Stimulated activated CD4-positive, alpha-beta T cell treated with anti-CD3 and anti-CD28 coated beads, Interleukin-4, amount 100 ng/mL, for 24 hours (primary cell): ENCODE measurements around the gene RAD51B.

Source experiments
- DNase-seq: peaks from one replicate; pipeline ENCODE4 v3.0.0-alpha.2; 2020

RAD51B gene

DNA sequence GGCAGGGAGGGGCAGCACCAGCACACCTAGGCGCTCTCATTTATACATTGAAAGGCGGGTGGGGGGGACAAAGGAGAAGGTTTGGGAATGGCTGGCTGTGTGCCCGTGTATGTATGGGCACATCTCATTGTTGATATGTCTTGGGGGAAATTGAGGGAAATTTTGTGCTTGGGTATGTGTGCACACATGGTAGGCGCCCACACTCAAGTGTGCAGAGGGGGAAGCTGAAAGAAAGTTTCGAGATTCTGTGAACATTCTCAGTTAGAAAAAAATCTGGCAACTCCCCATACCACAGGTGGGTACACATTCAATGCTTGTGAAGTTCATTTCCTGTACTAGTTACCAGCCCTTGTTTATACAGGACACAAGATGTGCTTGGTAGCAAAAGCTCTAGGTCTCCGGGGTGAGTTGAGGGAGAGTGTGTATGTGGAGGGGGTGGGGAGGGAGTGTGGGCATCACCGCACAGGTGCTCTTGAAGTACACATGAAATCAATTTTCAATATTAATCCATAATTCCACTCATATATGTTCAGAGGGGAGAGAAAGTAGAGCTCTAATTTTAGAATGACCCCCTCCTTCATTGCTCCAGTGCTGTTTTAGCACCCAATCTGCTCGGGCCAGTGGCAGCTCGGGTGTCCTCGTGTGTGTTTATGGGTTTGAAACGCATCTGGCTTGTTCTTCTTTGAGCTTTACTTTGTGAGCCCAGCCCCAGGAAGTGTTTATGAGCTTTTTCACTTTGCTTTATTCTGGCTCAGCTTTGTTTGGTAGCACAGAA lies 687.3 kb downstream of the RAD51B start:
- peak; percentile 41 for DNase-seq

GRCh38 chr14:68507544-68508081 lies 688.0 kb downstream of the RAD51B start:
- peak; percentile 17 for DNase-seq

- DNase-seq = no peak
Measured at GRCh38 chr14:68508581-68508980, 689.0 kb downstream of the RAD51B start.

- no peak for DNase-seq
Measured at GRCh38 chr14:68509188-68509983, 689.8 kb downstream of the RAD51B start.

- no peak for DNase-seq
Measured at GRCh38 chr14:68510201-68511128, 690.9 kb downstream of the RAD51B start.

DNA sequence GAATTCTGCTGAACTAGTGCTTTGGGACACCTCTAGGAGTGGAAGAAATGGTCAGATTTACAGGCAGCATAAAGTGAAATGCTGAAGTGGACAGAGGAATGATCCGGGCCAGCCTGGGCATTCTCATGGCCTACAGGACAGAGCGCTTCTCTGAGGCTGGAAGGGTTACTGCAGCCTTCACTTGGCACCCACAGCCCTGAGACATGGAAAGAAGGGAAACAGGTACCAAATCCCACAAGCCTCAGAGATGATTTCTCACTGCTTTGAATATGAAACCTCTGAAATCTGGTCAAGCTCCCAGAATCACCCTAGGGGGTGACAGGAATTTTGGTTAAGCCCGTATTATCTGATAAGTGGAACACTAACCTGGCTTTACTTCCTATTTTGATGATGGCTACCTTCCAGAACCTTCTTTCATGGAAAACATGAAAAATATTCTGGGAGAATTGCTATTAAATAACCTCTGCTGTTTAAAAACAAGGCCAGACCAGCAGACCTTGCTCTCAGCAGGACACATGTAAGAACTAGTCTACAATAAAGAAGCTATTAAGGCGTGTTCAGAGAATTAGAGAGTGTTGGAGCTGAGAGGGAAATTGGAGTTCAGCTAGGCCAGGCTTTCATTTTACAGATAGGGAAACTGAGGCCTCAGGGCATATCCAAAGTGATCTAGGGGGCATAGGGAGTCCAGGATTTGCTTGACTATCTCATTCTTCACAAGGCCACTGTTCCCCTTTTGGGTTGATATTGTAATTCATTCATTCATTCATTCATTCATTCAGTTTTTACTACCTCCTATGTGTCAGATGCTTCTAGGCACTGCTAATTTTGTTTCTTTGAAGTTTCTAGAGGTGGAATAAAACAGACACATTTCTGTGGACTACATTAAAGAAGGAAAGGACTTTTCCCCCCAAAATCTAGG lies 691.8 kb downstream of the RAD51B start:
- DNase-seq = no peak

DNA sequence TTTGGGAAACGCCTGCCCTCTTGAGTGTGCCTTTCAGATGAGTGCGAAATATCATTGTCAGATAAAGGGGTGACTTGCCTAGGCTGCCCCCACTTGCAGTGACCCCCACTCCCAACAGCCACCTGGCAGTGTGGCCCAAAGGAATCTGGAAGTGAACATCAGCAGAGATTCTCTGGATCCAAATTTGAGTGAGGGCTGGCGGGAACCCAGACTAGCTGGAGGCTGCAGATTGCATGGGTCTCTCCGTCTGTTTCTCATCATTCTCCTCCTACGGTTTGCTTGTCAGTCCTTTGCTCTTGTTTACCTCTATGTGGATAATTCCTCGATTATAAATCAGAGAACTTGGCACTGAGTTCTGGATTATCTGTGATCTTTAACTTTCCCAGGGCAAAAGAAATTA lies 692.5 kb downstream of the RAD51B start:
- no peak for DNase-seq

- DNase-seq = no peak
Measured at GRCh38 chr14:68513137-68513536, 693.6 kb downstream of the RAD51B start.

DNA sequence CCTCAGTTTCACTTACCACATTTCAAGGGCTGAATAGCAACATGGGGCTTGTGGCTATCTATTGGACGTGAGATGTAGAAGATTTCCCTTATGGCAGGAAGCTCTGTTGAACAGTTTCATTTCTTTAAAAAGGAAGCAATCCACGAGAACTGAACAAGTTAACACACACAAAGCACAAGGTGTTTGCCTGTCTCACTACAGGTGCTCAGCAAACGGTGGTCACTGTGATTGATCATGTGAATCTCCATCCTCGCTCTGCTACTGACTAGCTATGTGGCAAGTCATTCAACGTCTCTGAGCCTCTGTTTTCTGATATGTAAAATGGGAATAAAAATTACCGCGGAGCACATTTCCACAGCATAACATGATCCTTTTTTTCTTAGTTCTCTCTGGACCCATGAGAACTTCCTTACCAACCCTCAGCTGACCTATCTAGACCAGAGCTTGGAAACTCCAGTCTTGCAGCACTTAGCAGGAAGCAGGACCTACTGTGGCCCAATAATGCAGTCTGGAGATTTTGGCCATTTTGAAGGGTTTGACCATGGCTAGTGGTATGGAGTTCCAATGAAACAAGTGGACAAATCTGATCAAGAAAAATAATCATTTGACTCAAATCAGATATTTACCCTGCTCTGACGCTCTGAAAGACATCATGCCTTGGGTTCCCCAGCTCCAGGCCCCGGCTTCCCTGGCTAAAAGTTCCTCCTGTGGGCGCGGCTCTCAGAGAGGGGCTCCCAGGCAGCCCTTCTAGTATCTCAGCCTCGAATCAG lies 694.4 kb downstream of the RAD51B start:
- no peak for DNase-seq

DNA sequence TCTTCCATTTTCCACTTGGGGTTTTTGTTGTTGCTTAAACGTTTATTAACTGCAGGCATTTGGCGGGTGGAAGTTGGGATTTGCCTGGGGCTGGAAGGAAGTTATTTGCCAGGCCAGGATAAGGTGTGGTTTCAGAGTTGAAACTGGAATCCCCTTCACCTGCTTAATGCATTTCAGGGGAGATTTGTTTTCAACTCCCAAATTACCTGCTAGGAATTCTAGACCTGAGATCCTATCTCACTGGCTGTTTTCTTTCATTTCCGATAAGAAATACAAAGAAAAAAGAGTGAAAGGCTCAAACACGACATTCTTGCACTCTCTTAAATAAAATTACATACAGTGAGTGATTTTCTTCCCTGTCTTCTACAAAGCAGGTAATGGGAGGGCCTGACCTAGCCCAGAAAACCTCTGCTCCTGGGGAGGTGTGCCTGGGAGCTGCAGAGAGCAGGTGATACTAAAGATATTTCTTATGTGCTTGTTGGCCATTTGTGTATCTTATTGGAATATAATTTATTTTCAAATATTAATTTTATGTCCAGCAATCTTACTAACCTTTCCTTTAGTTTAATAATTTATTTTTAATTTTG lies 695.1 kb downstream of the RAD51B start:
- DNase-seq = no peak

GRCh38 chr14:68516342-68516741 lies 696.8 kb downstream of the RAD51B start:
- DNase-seq = no peak

- no peak for DNase-seq
Measured at GRCh38 chr14:68518166-68518565, 698.6 kb downstream of the RAD51B start.

DNA sequence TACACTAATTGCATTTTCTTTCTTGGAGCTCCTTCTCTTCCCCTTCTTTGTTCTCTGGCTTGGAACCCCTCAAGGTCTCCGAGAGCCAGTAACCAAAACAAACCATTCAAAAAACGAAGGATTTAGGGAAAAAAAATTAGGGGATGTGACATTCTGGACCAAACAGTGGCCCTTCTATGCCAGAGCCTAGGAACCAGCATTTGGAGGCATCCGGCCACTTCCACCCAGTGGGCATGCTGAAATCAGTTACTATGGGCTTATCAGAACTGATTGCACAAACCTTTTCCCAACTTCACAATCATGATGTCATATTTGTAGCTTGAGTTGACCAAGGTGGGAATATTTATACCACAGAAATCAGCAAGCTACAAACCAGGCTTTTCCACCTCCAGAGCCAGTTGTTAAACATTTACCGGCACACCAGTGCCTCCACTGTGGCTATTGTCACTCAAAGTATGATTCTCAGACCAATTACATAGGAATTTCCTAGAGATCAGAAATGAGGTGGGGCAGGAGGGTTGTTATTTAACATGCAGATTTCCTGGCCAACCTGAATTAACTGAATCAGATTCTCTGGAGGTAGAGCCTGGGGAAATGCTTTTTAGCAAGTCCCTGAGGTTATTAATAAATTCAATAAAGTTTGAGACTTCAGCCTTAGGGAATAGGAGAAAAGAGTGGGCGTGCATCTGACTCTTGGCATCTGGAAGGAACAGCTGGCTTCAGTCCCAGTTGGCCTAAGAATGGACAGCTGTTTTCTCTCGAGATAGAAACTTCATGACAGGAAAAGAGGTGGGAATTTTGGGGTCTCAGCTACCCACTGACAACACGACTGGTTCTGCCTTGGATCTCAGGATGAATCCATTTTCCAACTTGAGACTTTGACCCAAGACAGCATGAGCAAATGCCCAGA lies 699.4 kb downstream of the RAD51B start:
- DNase-seq = no peak

DNA sequence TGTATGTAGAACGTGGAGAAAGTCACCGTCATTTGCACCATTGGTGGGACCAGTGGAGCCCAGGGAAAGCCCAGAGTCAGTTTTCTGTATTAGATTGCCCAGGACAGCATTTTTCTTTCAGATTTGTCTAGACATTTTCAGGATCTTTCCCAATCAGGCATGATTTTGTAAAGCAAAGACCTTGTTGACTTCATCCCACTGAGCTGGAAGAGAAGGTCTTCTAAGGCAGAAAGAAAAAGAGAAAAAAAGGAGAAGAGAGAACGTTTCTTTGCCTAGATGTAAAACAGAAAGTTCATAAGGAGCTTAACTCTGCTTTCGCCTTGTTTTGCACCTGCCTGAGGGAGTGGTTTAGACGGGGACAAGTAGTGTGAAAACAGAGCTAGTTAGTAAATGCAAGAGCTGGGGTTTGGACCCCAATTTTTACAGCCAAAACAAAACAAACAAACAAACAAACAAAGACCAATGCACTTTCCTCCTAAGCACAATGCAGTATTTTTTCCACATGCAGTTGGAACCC lies 700.1 kb downstream of the RAD51B start:
- DNase-seq = no peak

DNA sequence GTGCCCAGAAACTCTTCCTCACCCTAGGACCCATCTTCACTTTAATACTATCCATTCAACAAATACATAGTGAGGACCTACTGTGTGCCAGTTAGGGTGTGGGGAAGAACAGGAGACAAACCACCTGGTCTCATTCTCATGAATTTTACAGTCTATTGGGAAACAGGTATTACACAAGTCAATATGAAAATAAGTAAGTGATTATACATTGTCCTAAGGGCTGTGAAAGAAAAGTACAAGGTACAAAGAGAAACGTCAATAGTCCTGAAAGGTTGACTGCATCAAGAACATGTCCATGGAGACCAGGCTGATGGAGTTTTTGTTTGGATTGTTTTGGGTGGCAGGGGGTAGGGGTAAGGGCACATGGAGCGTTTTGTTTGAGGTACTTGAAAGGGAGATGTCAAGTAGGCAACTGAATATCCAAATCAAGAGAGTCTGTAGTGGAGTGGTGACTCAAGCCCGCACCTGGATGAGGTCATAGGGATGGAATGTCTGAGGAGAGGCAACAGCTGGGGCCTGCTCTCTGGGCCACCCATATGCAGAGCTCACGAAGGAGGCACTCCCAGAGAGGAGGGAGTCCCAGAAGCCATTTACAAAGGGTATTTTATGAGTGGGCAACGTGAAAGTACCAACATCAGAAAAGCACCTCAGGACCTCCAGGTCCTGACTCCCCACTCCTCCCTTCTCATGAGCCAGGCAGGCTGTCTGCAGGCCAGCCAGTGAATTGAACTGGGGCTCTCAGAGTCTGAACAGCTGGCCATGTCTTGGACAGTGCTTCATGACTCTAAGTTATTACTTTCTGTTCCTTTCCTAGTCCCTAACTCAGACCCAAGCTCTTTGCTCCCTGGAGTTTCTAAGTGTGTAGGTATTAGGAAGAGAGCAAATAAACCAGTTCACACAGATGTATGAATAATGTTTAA lies 701.3 kb downstream of the RAD51B start:
- no peak for DNase-seq

DNA sequence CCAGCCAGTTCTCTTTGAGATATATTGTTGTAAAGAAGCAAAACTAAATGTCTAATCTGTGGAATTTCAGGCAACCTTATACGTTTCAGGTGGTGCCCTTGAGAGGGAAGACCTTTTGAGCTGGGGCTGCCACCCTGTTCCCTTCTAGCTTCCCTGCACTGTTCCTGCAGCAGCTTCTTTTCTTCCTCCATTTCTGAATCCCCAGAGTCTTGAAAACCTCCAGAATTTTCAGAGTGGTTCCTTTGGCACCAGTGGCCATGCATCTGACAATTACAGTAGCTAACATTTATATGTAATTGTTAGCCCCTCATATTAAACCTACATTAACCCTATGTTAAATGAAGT lies 702.0 kb downstream of the RAD51B start:
- no peak for DNase-seq

DNA sequence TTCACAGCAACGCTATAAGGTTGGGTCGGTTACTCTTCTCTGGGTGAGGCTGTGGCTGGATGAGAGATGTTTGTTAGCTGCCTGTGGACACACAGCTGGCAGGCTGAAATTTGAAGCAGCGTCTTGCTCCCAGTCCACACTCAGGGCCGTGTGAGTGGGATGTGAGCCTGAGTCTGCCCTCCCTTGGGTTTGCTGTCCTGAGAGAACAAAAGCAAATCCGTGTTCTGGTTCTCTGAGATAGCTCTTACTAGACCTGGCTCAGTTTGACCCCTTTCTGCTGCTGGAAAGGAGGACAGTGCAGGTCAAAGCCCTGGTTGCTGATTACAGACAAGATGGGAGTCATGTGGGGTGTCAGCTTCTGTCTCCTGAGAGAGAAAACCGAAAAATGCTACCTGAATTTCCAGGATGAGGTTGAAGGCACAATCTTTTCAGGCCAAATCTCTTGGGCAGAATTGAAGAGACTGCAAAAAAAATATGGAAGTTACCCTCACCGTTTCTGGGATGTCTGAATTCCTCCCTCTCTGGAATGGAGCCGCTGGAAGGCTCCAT lies 702.5 kb downstream of the RAD51B start:
- DNase-seq = no peak
